ENCODE data around the gene HMX1. TPM values are rescaled to one million over a fixed set of nuclear protein-coding genes. Genes with fewer than 3 reads are reported as not detected.

Gene HMX1
- total RNA-seq, 6 experiments from 2014 or later: not detected

DNA sequence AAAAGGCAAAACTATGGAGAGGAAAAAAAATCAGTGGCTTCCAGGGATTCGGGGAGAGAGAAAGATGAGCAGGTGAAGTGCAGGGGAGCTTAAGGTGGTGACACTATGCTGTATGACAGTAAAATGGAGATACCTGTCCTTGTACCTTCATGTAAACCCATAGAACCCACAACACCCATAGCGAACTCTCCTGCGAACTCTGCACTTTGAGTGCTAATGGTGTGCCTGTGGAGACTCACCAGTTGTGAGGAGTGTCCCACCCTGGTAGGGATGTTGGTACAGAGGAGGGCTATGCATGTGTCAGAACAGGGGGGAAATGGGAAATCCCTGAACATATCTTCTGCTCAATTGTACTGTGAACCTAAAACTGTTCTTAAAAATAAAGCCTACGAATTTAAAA lies 42.8 kb downstream of the HMX1 start:
- H3K9me3 ChIP-seq: no peaks in the 10 kb centered on the region
- H3K4me3 ChIP-seq: no peak overlapping the region
- no peaks in the 10 kb centered on the region for H3K27me3 ChIP-seq
- 62% methylated on average over 4 of the region's 4 CpGs for WGBS (ENCODE audit: insufficient coverage, low coverage, low lambda C conversion rate, missing lambda C conversion rate)
- DNase-seq (peak in 1 of 3 donors; percentile 9), ATAC-seq (no peak)
- no peak for TF ChIP-seq POLR2A (IDR thresholded peaks at IDR 0.05)
- no peak for TF ChIP-seq CTCF (IDR thresholded peaks at IDR 0.05)
- no peaks in the 10 kb centered on the region for H3K4me1 ChIP-seq
- no peak overlapping the region for H3K27ac ChIP-seq
- intact Hi-C loops (cut with DNase I): no loop called here
- H3K36me3 ChIP-seq: no peaks in the 10 kb centered on the region

- no peak overlapping the region for H3K4me3 ChIP-seq
- H3K4me1 ChIP-seq: no peaks in the 10 kb centered on the region
- H3K27ac ChIP-seq: no peak overlapping the region
- intact Hi-C loops (cut with DNase I): no loop called here
- WGBS (ENCODE audit: insufficient coverage, low coverage, low lambda C conversion rate, missing lambda C conversion rate): 59% methylated on average over 16 of the region's 21 CpGs
- DNase-seq (peak in 2 of 3 donors; percentile 7 to 23), ATAC-seq (no peak)
- no peaks in the 10 kb centered on the region for H3K9me3 ChIP-seq
- TF ChIP-seq CTCF (IDR thresholded peaks at IDR 0.05) (no peak), POLR2A (IDR thresholded peaks at IDR 0.05) (no peak)
- H3K36me3 ChIP-seq: no peaks in the 10 kb centered on the region
- no peaks in the 10 kb centered on the region for H3K27me3 ChIP-seq
Observed at GRCh38 chr4:8821151-8821950, 50.3 kb downstream of the HMX1 start.

DNA sequence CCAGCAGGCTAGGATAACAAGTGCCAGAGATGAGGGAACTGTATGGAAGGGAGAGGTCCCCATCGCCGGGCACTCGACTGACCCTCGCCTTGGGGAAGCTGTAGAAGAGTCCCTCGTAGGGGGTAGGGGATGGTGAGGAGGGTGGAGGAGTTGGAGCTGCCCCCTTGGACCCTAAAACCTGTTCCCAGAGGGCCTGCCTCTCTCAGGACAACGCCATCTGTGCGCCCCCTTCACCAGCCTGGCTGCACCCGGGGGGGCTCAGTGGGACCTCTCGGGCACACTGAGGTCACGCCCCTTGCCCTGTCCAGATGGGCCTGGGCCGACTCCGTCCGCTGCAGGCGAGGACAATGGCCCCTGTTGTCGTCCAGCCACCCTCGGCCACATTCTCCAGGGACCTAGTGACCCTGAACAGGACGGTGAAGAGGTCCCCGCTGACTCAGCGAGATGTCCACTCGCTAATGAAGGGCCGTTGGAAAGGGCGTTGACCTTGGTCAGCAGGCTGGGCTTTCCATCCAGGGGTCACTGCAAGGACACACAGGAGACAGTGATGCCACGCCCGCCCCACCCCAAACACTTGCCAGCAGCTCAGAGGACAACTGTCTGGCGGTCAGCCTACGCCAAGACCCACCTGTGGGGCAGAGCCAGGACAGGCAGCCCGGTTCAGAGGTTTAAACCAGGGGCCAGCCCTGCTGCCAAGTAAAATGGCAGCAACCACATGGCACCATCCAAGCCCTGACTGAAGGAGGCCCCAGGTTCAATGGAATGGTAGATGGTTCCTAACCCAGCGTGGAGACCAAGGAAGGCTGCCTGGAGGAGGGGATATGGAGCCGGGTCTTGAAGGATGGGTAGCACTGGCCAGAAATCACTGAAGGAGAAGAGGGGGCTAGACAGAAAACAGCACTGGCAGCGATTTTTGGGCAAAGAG lies 51.2 kb downstream of the HMX1 start:
- H3K9me3 ChIP-seq: no peaks in the 10 kb centered on the region
- intact Hi-C loops (cut with DNase I): no loop called here
- no peaks in the 10 kb centered on the region for H3K36me3 ChIP-seq
- H3K27ac ChIP-seq: no peak overlapping the region
- TF ChIP-seq POLR2A (IDR thresholded peaks at IDR 0.05) (no peak), CTCF (IDR thresholded peaks at IDR 0.05) (no peak)
- H3K27me3 ChIP-seq: no peaks in the 10 kb centered on the region
- DNase-seq (peak in 2 of 3 donors; percentile 10 to 37), ATAC-seq (peak in 1 of 4 donors; percentile 22)
- no peaks in the 10 kb centered on the region for H3K4me1 ChIP-seq
- H3K4me3 ChIP-seq: no peak overlapping the region
- WGBS (ENCODE audit: insufficient coverage, low coverage, low lambda C conversion rate, missing lambda C conversion rate): 68% methylated on average over 8 of the region's 30 CpGs

- DNase-seq (peak in 2 of 3 donors; percentile 2 to 24), ATAC-seq (peak in 1 of 4 donors; percentile 19)
- Histone ChIP-seq H3K27me3 (no peaks in the 10 kb centered on the region), H3K36me3 (no peaks in the 10 kb centered on the region), H3K27ac (no peak overlapping the region), H3K9me3 (no peaks in the 10 kb centered on the region), H3K4me3 (no peak overlapping the region), H3K4me1 (no peaks in the 10 kb centered on the region)
- TF ChIP-seq CTCF (IDR thresholded peaks at IDR 0.05): no peak
- TF ChIP-seq POLR2A (IDR thresholded peaks at IDR 0.05): no peak
- WGBS (ENCODE audit: insufficient coverage, low coverage, low lambda C conversion rate, missing lambda C conversion rate): 38% methylated on average over 11 of the region's 19 CpGs
- intact Hi-C loops (cut with DNase I): no loop called here
Observed at GRCh38 chr4:8819473-8820177, 52.0 kb downstream of the HMX1 start.
